Smooth muscle cell (in vitro differentiated cells): Measurements from ENCODE around the gene EI24. TPM values are rescaled to one million over a fixed set of nuclear protein-coding genes. Genes with fewer than 3 reads are reported as not detected.
"Not testable (repeated sequence)": the region's sequence is repeated elsewhere in the genome, so short reads cannot be mapped to it uniquely, and the experiment has no call there.

ENCODE experiments used
- DNase-seq: peaks from one replicate; lab custom pipeline; 2025; ENCODE audit not compliant: unreplicated experiment; lab: John Stamatoyannopoulos, UW
- H2AFZ ChIP-seq: fragments of 200-600 bp; sonication (generic); 2 replicates; pipeline ENCODE4 v1.6.0; 2016; ENCODE audit warnings: antibody characterized with exemption, low read depth, mild to moderate bottlenecking
- H3F3A ChIP-seq: fragments of 200-600 bp; sonication (generic); 2 replicates; pipeline ENCODE4 v1.6.0; 2017; ENCODE audit warnings: antibody characterized with exemption, low read depth
- H3K27ac ChIP-seq: fragments of 200-600 bp; sonication (generic); 2 replicates; pipeline ENCODE4 v1.5.1; 2016; ENCODE audit warnings: low read depth, mild to moderate bottlenecking
- H3K27me3 ChIP-seq: fragments of 200-600 bp; sonication (generic); 2 replicates; pipeline ENCODE4 v1.6.1; 2016; ENCODE audit warnings: low read depth, mild to moderate bottlenecking
- H3K36me3 ChIP-seq: fragments of 200-600 bp; sonication (generic); 2 replicates; pipeline ENCODE4 v1.5.1; 2016; ENCODE audit warnings: low read depth
- H3K4me1 ChIP-seq: fragments of 200-600 bp; sonication (generic); 2 replicates; pipeline ENCODE4 v1.5.1; 2016; ENCODE audit warnings: low read depth
- H3K4me2 ChIP-seq: fragments of 200-600 bp; sonication (generic); 2 replicates; pipeline ENCODE4 v1.6.0; 2016; ENCODE audit warnings: mild to moderate bottlenecking
- H3K4me3 ChIP-seq: fragments of 200-600 bp; sonication (generic); 2 replicates; pipeline ENCODE4 v1.5.1; 2016; ENCODE audit warnings: mild to moderate bottlenecking
- H3K79me2 ChIP-seq: fragments of 200-600 bp; sonication (generic); 2 replicates; pipeline ENCODE4 v1.6.0; 2016; ENCODE audit warnings: low read depth, mild to moderate bottlenecking
- H3K9ac ChIP-seq: fragments of 200-600 bp; sonication (generic); 2 replicates; pipeline ENCODE4 v1.6.0; 2016; ENCODE audit warnings: low read depth
- H3K9me3 ChIP-seq: fragments of 200-600 bp; sonication (generic); replicated peaks from 2 replicates; pipeline ENCODE4 v1.5.1; 2016; ENCODE audit warnings: low read depth
- H4K20me1 ChIP-seq: fragments of 200-600 bp; sonication (generic); 2 replicates; pipeline ENCODE4 v1.6.0; 2016; ENCODE audit warnings: low read depth
- WGBS: methylation state at CpG from one replicate; pipeline ENCODE4 v1.1.7; 2016; ENCODE audit warnings: low lambda C conversion rate; 5-methylcytosine and 5-hydroxymethylcytosine counted together
- polyA plus RNA-seq: library from polyadenylated mRNA; unstranded; fragments of >200 nt; fragmentation: Nextera tagmentation; extraction: Ambion mirVana; gene quantifications from 2 replicates; pipeline ENCODE4 v1.2.1, GENCODE V29; 2016
- total RNA-seq: library from RNA; depleted of rRNA; stranded (reverse); fragments of >200 nt; gene quantifications from 2 replicates; pipeline ENCODE4 v1.2.3, GENCODE V29; 2014
- TF ChIP-seq, protein P1 (sequence below): fragments of 200-600 bp; sonication (generic); IDR thresholded peaks from 2 replicates; pipeline ENCODE4 v1.5.1; 2017; ENCODE audit warnings: borderline replicate concordance, mild to moderate bottlenecking, antibody characterized with exemption; ENCODE audit not compliant: insufficient read depth, poor library complexity, severe bottlenecking

EI24 gene
- total and polyA plus RNA-seq, 2 experiments from 2014 or later: 130 to 154 TPM

DNA sequence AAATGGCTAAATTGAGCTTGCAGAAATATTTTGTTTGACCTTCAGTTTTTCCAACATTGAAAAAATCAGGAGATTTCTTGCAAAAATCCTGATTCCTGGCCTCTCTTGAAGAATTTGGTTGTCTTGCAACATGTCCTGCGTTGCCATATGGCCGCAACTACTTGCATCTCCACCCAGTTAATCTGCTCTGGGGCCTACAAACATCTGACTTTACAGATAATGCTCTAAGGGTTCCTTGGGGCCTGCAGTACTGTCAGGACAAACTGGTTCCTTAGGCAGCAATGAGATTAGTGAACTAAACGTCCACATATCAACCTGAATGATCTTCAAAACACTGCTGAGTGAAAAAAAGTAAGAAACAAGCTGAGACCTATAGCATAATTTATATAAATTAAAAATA, 36.6 kb upstream of the EI24 start:
- Histone ChIP-seq H3K9me3 (no peaks in the 10 kb centered on the region), H2AFZ (peak overlapping the region; percentile 89), H3K4me1 (no peaks in the 10 kb centered on the region), H3K36me3 (no peaks in the 10 kb centered on the region), H3K4me2 (no peak overlapping the region), H4K20me1 (no peaks in the 10 kb centered on the region), H3K79me2 (no peaks in the 10 kb centered on the region), H3K4me3 (no peak overlapping the region), H3K27ac (no peak overlapping the region), H3K27me3 (no peaks in the 10 kb centered on the region), H3K9ac (no peak overlapping the region), H3F3A (no peaks in the 10 kb centered on the region)
- 26% methylated on average over 3 of the region's 3 CpGs for WGBS
- TF ChIP-seq, protein P1, sequence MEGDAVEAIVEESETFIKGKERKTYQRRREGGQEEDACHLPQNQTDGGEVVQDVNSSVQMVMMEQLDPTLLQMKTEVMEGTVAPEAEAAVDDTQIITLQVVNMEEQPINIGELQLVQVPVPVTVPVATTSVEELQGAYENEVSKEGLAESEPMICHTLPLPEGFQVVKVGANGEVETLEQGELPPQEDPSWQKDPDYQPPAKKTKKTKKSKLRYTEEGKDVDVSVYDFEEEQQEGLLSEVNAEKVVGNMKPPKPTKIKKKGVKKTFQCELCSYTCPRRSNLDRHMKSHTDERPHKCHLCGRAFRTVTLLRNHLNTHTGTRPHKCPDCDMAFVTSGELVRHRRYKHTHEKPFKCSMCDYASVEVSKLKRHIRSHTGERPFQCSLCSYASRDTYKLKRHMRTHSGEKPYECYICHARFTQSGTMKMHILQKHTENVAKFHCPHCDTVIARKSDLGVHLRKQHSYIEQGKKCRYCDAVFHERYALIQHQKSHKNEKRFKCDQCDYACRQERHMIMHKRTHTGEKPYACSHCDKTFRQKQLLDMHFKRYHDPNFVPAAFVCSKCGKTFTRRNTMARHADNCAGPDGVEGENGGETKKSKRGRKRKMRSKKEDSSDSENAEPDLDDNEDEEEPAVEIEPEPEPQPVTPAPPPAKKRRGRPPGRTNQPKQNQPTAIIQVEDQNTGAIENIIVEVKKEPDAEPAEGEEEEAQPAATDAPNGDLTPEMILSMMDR: no peak
- no peak for DNase-seq

DNA sequence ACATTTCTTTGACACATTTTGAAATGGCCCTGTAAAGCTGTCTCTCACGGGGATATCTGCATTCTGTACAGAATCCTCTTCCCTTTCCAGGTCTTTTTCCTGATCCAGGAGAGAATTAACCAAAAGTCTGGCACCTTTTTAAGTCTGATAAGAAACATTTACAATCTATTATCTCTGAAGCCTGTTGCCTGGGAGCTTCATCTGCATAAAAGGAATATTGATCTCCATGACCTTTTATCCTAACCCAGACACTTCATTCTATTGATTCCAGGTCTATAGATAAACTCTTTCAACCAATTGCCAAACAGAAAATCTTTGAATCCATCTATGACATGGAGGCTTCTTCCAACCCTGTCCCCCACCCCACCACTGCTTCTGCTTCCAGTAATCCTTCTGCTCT, 33.7 kb upstream of the EI24 start:
- H2AFZ ChIP-seq: no peak overlapping the region
- no peaks in the 10 kb centered on the region for H3K9me3 ChIP-seq
- no peak overlapping the region for H3K27ac ChIP-seq
- H4K20me1 ChIP-seq: no peaks in the 10 kb centered on the region
- H3F3A ChIP-seq: no peaks in the 10 kb centered on the region
- no peaks in the 10 kb centered on the region for H3K27me3 ChIP-seq
- H3K4me2 ChIP-seq: no peak overlapping the region
- no peak overlapping the region for H3K9ac ChIP-seq
- TF ChIP-seq, protein P1: no peak
- no peak for DNase-seq
- no peak overlapping the region for H3K4me3 ChIP-seq
- no peaks in the 10 kb centered on the region for H3K79me2 ChIP-seq
- 41% methylated on average over 1 of the region's 1 CpG for WGBS
- H3K36me3 ChIP-seq: no peaks in the 10 kb centered on the region
- no peaks in the 10 kb centered on the region for H3K4me1 ChIP-seq

DNA sequence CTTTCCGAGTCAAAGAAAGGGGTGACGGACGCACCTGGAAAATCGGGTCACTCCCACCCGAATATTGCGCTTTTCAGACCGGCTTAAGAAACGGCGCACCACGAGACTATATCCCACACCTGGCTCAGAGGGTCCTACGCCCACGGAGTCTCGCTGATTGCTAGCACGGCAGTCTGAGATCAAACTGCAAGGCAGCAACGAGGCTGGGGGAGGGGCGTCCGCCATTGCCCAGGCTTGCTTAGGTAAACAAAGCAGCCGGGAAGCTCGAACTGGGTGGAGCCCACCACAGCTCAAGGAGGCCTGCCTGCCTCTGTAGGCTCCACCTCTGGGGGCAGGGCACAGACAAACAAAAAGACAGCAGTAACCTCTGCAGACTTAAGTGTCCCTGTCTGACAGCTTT, 32.4 kb upstream of the EI24 start:
- not testable (repeated sequence) for H3K36me3 ChIP-seq, H4K20me1 ChIP-seq, H3F3A ChIP-seq, H2AFZ ChIP-seq, H3K4me2 ChIP-seq, H3K9ac ChIP-seq, H3K4me1 ChIP-seq, H3K4me3 ChIP-seq, H3K27me3 ChIP-seq, H3K79me2 ChIP-seq, H3K27ac ChIP-seq, H3K9me3 ChIP-seq, DNase-seq
- 65% methylated on average over 7 of the region's 19 CpGs for WGBS

DNA sequence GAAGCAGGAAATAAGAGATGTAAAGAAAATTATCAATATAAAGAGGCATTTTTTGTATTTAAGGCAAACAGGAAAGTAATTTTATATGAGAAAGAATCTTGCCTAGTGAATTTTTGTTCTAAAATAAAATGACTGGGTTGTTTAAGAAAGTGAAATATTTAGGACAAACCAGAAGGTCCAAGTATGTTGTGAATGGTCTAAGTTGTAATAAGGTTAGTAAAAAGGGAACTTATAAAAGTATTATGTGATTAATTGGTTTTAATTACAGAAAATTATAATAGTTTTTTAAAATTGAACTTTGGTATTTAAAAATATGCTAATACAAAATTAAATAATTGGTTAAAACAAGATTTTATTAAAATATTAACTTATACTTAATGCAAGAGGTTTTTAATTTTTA, 26.6 kb upstream of the EI24 start:
- Histone ChIP-seq H3K4me1 (no peaks in the 10 kb centered on the region), H2AFZ (no peak overlapping the region), H3K4me3 (no peak overlapping the region), H3K4me2 (no peak overlapping the region), H3K9me3 (no peaks in the 10 kb centered on the region), H3K9ac (no peak overlapping the region), H4K20me1 (no peaks in the 10 kb centered on the region), H3K27ac (no peak overlapping the region), H3K79me2 (no peaks in the 10 kb centered on the region), H3K27me3 (no peaks in the 10 kb centered on the region), H3F3A (no peaks in the 10 kb centered on the region), H3K36me3 (no peaks in the 10 kb centered on the region)
- DNase-seq: no peak
- TF ChIP-seq, protein P1: no peak
